PFSK-1 (cell line): ENCODE measurements around the gene CCL15.

ENCODE experiments used
- FOXP2 ChIP-seq: optimal IDR thresholded peaks from 2 replicates; pipeline ENCODE3; 2011; ENCODE audit warnings: borderline replicate concordance, control low read depth, inconsistent platforms; ENCODE audit not compliant: insufficient read depth; ENCODE audit errors: extremely low read length, extremely low read depth
- POLR2AphosphoS5 ChIP-seq: IDR thresholded peaks from 2 replicates; pipeline ENCODE4 v1.6.1; 2012; ENCODE audit warnings: low read depth, mild to moderate bottlenecking, control low read depth, low read length, moderate library complexity
- REST ChIP-seq, 2 experiments: IDR thresholded peaks; 2 replicates each; pipeline versions ENCODE4 v1.6.1 to v1.8.0; 2011 to 2012; ENCODE audit warnings: low read depth in 2 of 2, low read length in 2 of 2, control low read depth in 1 of 2, inconsistent platforms in 1 of 2, mild to moderate bottlenecking in 1 of 2, moderate library complexity in 1 of 2; ENCODE audit not compliant: insufficient read depth in 1 of 2
- SIN3A ChIP-seq: IDR thresholded peaks from 2 replicates; pipeline ENCODE4 v1.6.1; 2012; ENCODE audit warnings: mild to moderate bottlenecking, low read length, moderate library complexity, borderline replicate concordance; ENCODE audit not compliant: insufficient read depth
- TAF1 ChIP-seq: IDR thresholded peaks from 2 replicates; pipeline ENCODE4 v1.6.1; 2012; ENCODE audit warnings: low read length, control low read depth, borderline replicate concordance; ENCODE audit not compliant: insufficient read depth

Gene CCL15

GRCh38 chr17:35981908-35982330, 19.4 kb downstream of the CCL15 start:
- no peak for TF ChIP-seq POLR2AphosphoS5
- TF ChIP-seq REST (IDR thresholded peaks at IDR 0.05; ENCODE audit: insufficient read depth in 1 of 2, low read depth in 2 of 2, low read length in 2 of 2), result no peak
- no peak for TF ChIP-seq FOXP2
- no peak for TF ChIP-seq SIN3A
- TF ChIP-seq TAF1, result no peak

- TF ChIP-seq FOXP2 (no peak), SIN3A (no peak), TAF1 (no peak), POLR2AphosphoS5 (no peak), REST (IDR thresholded peaks at IDR 0.05; ENCODE audit: insufficient read depth in 1 of 2, low read depth in 2 of 2, low read length in 2 of 2) (no peak)
Observed at GRCh38 chr17:35981246-35981645, 20.1 kb downstream of the CCL15 start, which contains the start of gene CCL16. Gene CCL16 (minus strand): TSS chr17:35981497. CDS start chr17:35981420, 77 bp downstream.

GRCh38 chr17:35978346-35978745, 23.0 kb downstream of the CCL15 start:
- TF ChIP-seq FOXP2, result no peak
- TF ChIP-seq SIN3A, result no peak
- TF ChIP-seq REST (IDR thresholded peaks at IDR 0.05; ENCODE audit: insufficient read depth in 1 of 2, low read depth in 2 of 2, low read length in 2 of 2), result no peak
- no peak for TF ChIP-seq TAF1
- no peak for TF ChIP-seq POLR2AphosphoS5

GRCh38 chr17:35977509-35977908, 23.8 kb downstream of the CCL15 start:
- TF ChIP-seq POLR2AphosphoS5 (no peak), TAF1 (no peak), SIN3A (no peak), FOXP2 (no peak), REST (IDR thresholded peaks at IDR 0.05; ENCODE audit: insufficient read depth in 1 of 2, low read depth in 2 of 2, low read length in 2 of 2) (no peak)

- no peak for TF ChIP-seq POLR2AphosphoS5
- TF ChIP-seq SIN3A, result no peak
- TF ChIP-seq FOXP2, result no peak
- TF ChIP-seq REST (IDR thresholded peaks at IDR 0.05; ENCODE audit: insufficient read depth in 1 of 2, low read depth in 2 of 2, low read length in 2 of 2), result no peak
- no peak for TF ChIP-seq TAF1
Observed at GRCh38 chr17:35973333-35974260, 27.8 kb downstream of the CCL15 start.
